ENCODE measurements around the gene GPR22. TPM values are rescaled to one million over a fixed set of nuclear protein-coding genes. Genes with fewer than 3 reads are reported as not detected.

Gene GPR22
- total and polyA plus RNA-seq, 7 experiments from 2014 or later, result 0.17 to 0.20 TPM; not detected in 5

GRCh38 chr7:107492875-107493274 is 23.0 kb downstream of the GPR22 start:
- no peaks in the 10 kb centered on the region for H3K4me1 ChIP-seq (ENCODE audit: control insufficient read depth in 2 of 2, insufficient read depth in 2 of 2, low read length in 2 of 2)
- peaks cover 5 to 50% (median 23%) of the 10 kb centered on the region in 5 donors for H3K36me3 Mint-ChIP-seq
- ChIA-PET POLR2A (no interaction called here), CTCF (no interaction called here)
- H3K27me3 ChIP-seq (ENCODE audit: control insufficient read depth in 2 of 2, insufficient read depth in 2 of 2, low read length in 2 of 2), result no peaks in the 10 kb centered on the region
- H3K36me3 ChIP-seq (ENCODE audit: control insufficient read depth in 2 of 3, insufficient read depth in 3 of 3, low read length in 3 of 3), result no peaks in the 10 kb centered on the region
- no peak overlapping the region for H3K4me3 ChIP-seq (ENCODE audit: low read length)
- H3K27ac Mint-ChIP-seq, result no peak overlapping the region
- no peaks in the 10 kb centered on the region for H3K27me3 Mint-ChIP-seq
- DNase-seq (no peak), ATAC-seq (no peak)
- H3K4me3 Mint-ChIP-seq, result no peak overlapping the region
- no peaks in the 10 kb centered on the region for H3K9me3 ChIP-seq (ENCODE audit: control insufficient read depth in 2 of 3, low read length in 3 of 3)
- H3K9me3 Mint-ChIP-seq, result peaks cover 0 to 10% (median 2%) of the 10 kb centered on the region in 11 donors
- peaks cover 16 to 68% (median 48%) of the 10 kb centered on the region in 7 donors for H3K4me1 Mint-ChIP-seq
- no peak overlapping the region for H3K27ac ChIP-seq (ENCODE audit: low read depth, low read length)
- intact Hi-C loops (cut with micrococcal nuclease), result loop anchor here in 1 of 2 donors (1.0 kb wide), 1 partner anchor 8 kb away; no protein-coding TSS in a partner anchor

GRCh38 chr7:107494315-107494751 is 24.5 kb downstream of the GPR22 start:
- H3K9me3 Mint-ChIP-seq, result peaks cover 0 to 15% (median 2%) of the 10 kb centered on the region in 11 donors
- no peaks in the 10 kb centered on the region for H3K27me3 Mint-ChIP-seq
- H3K36me3 Mint-ChIP-seq, result peaks cover 5 to 61% (median 33%) of the 10 kb centered on the region in 5 donors
- Histone ChIP-seq H3K27ac (ENCODE audit: low read depth, low read length) (no peak overlapping the region), H3K9me3 (ENCODE audit: control insufficient read depth in 2 of 3, low read length in 3 of 3) (no peaks in the 10 kb centered on the region), H3K4me1 (ENCODE audit: control insufficient read depth in 2 of 2, insufficient read depth in 2 of 2, low read length in 2 of 2) (no peaks in the 10 kb centered on the region), H3K27me3 (ENCODE audit: control insufficient read depth in 2 of 2, insufficient read depth in 2 of 2, low read length in 2 of 2) (no peaks in the 10 kb centered on the region), H3K36me3 (ENCODE audit: control insufficient read depth in 2 of 3, insufficient read depth in 3 of 3, low read length in 3 of 3) (no peaks in the 10 kb centered on the region), H3K4me3 (ENCODE audit: low read length) (no peak overlapping the region)
- no peak overlapping the region for H3K4me3 Mint-ChIP-seq
- H3K27ac Mint-ChIP-seq, result no peak overlapping the region
- intact Hi-C loops (cut with micrococcal nuclease), result no loop called here
- no peak for ATAC-seq
- ChIA-PET CTCF (interaction anchor here (1.1 kb wide), 1 partner anchor 31 kb away, joined by 4 read pairs; no protein-coding TSS in a partner anchor), POLR2A (interaction anchor here (1.2 kb wide), 1 partner anchor 65 kb away, joined by 3 read pairs; no protein-coding TSS in a partner anchor)
- DNase-seq, result no peak
- peaks cover 14 to 78% (median 48%) of the 10 kb centered on the region in 7 donors for H3K4me1 Mint-ChIP-seq

- DNase-seq (no peak), ATAC-seq (no peak)
- Mint-ChIP-seq H3K9me3 (peaks cover 0 to 15% (median 2%) of the 10 kb centered on the region in 11 donors), H3K27ac (peak overlapping the region in 1 of 9 donors; percentile 48), H3K27me3 (no peaks in the 10 kb centered on the region), H3K4me1 (peaks cover 13 to 78% (median 51%) of the 10 kb centered on the region in 7 donors), H3K4me3 (peak overlapping the region in 1 of 10 donors; percentile 8), H3K36me3 (peaks cover 5 to 66% (median 33%) of the 10 kb centered on the region in 5 donors)
- intact Hi-C loops (cut with micrococcal nuclease), result no loop called here
- Histone ChIP-seq H3K36me3 (ENCODE audit: control insufficient read depth in 2 of 3, insufficient read depth in 3 of 3, low read length in 3 of 3) (no peaks in the 10 kb centered on the region), H3K27me3 (ENCODE audit: control insufficient read depth in 2 of 2, insufficient read depth in 2 of 2, low read length in 2 of 2) (no peaks in the 10 kb centered on the region), H3K9me3 (ENCODE audit: control insufficient read depth in 2 of 3, low read length in 3 of 3) (no peaks in the 10 kb centered on the region), H3K4me3 (ENCODE audit: low read length) (no peak overlapping the region), H3K27ac (ENCODE audit: low read depth, low read length) (no peak overlapping the region), H3K4me1 (ENCODE audit: control insufficient read depth in 2 of 2, insufficient read depth in 2 of 2, low read length in 2 of 2) (no peaks in the 10 kb centered on the region)
- ChIA-PET CTCF (no interaction called here), POLR2A (interaction anchor here (1.2 kb wide), 1 partner anchor 64 kb away, joined by 3 read pairs; no protein-coding TSS in a partner anchor)
These were observed 25.0 kb downstream of the GPR22 start for GRCh38 chr7:107494884-107495283.

GRCh38 chr7:107495516-107495915 is 25.7 kb downstream of the GPR22 start:
- no peak overlapping the region for H3K4me3 ChIP-seq (ENCODE audit: low read length)
- H3K9me3 Mint-ChIP-seq, result peaks cover 0 to 15% (median 2%) of the 10 kb centered on the region in 11 donors
- peaks cover 9 to 71% (median 46%) of the 10 kb centered on the region in 7 donors for H3K4me1 Mint-ChIP-seq
- H3K4me1 ChIP-seq (ENCODE audit: control insufficient read depth in 2 of 2, insufficient read depth in 2 of 2, low read length in 2 of 2), result no peaks in the 10 kb centered on the region
- H3K27me3 Mint-ChIP-seq, result no peaks in the 10 kb centered on the region
- CTCF ChIA-PET, result interaction anchor here (0.6 kb wide), 2 partner anchors 299 to 884 kb away, joined by 3 to 4 read pairs; no protein-coding TSS in a partner anchor
- POLR2A ChIA-PET, result interaction anchor here (0.6 kb wide), 1 partner anchor 9 kb away, joined by 3 read pairs; no protein-coding TSS in a partner anchor
- H3K36me3 Mint-ChIP-seq, result peaks cover 5 to 67% (median 28%) of the 10 kb centered on the region in 5 donors
- no peaks in the 10 kb centered on the region for H3K36me3 ChIP-seq (ENCODE audit: control insufficient read depth in 2 of 3, insufficient read depth in 3 of 3, low read length in 3 of 3)
- no peak overlapping the region for H3K27ac ChIP-seq (ENCODE audit: low read depth, low read length)
- no peak for ATAC-seq
- H3K9me3 ChIP-seq (ENCODE audit: control insufficient read depth in 2 of 3, low read length in 3 of 3), result no peaks in the 10 kb centered on the region
- no peak overlapping the region for H3K27ac Mint-ChIP-seq
- intact Hi-C loops (cut with micrococcal nuclease), result no loop called here
- H3K4me3 Mint-ChIP-seq, result peak overlapping the region in 1 of 10 donors; percentile 8
- no peak for DNase-seq
- no peaks in the 10 kb centered on the region for H3K27me3 ChIP-seq (ENCODE audit: control insufficient read depth in 2 of 2, insufficient read depth in 2 of 2, low read length in 2 of 2)

GRCh38 chr7:107499731-107500130 is 29.9 kb downstream of the GPR22 start:
- ChIA-PET CTCF (no interaction called here), POLR2A (no interaction called here)
- Histone ChIP-seq H3K27ac (ENCODE audit: low read depth, low read length) (no peak overlapping the region), H3K4me1 (ENCODE audit: control insufficient read depth in 2 of 2, insufficient read depth in 2 of 2, low read length in 2 of 2) (no peaks in the 10 kb centered on the region), H3K27me3 (ENCODE audit: control insufficient read depth in 2 of 2, insufficient read depth in 2 of 2, low read length in 2 of 2) (no peaks in the 10 kb centered on the region), H3K36me3 (ENCODE audit: control insufficient read depth in 2 of 3, insufficient read depth in 3 of 3, low read length in 3 of 3) (no peaks in the 10 kb centered on the region), H3K4me3 (ENCODE audit: low read length) (no peak overlapping the region), H3K9me3 (ENCODE audit: control insufficient read depth in 2 of 3, low read length in 3 of 3) (no peaks in the 10 kb centered on the region)
- Mint-ChIP-seq H3K27me3 (no peaks in the 10 kb centered on the region), H3K9me3 (peaks cover 0 to 15% (median 2%) of the 10 kb centered on the region in 11 donors), H3K27ac (no peak overlapping the region), H3K36me3 (peaks cover 0 to 49% (median 33%) of the 10 kb centered on the region in 5 donors), H3K4me3 (no peak overlapping the region), H3K4me1 (peaks cover 9 to 56% (median 37%) of the 10 kb centered on the region in 7 donors)
- intact Hi-C loops (cut with micrococcal nuclease), result loop anchor here in 1 of 2 donors (2.0 kb wide), 1 partner anchor 15 kb away; no protein-coding TSS in a partner anchor
- ATAC-seq (no peak), DNase-seq (no peak)

GRCh38 chr7:107501593-107501992 is 31.7 kb downstream of the GPR22 start:
- Histone ChIP-seq H3K27ac (ENCODE audit: low read depth, low read length) (no peak overlapping the region), H3K27me3 (ENCODE audit: control insufficient read depth in 2 of 2, insufficient read depth in 2 of 2, low read length in 2 of 2) (no peaks in the 10 kb centered on the region), H3K9me3 (ENCODE audit: control insufficient read depth in 2 of 3, low read length in 3 of 3) (no peaks in the 10 kb centered on the region), H3K4me1 (ENCODE audit: control insufficient read depth in 2 of 2, insufficient read depth in 2 of 2, low read length in 2 of 2) (no peaks in the 10 kb centered on the region), H3K36me3 (ENCODE audit: control insufficient read depth in 2 of 3, insufficient read depth in 3 of 3, low read length in 3 of 3) (peaks cover 0 to 5% (median 5%) of the 10 kb centered on the region in 3 experiments), H3K4me3 (ENCODE audit: low read length) (no peak overlapping the region)
- POLR2A ChIA-PET, result no interaction called here
- Mint-ChIP-seq H3K4me1 (peaks cover 6 to 48% (median 26%) of the 10 kb centered on the region in 7 donors), H3K27ac (peak overlapping the region in 1 of 9 donors; percentile 36), H3K27me3 (no peaks in the 10 kb centered on the region), H3K9me3 (peaks cover 0 to 11% (median 0%) of the 10 kb centered on the region in 11 donors), H3K36me3 (peaks cover 0 to 46% (median 33%) of the 10 kb centered on the region in 5 donors), H3K4me3 (no peak overlapping the region)
- DNase-seq, result peak in 1 of 9 donors; percentile 4
- ATAC-seq, result peak; percentile 50
- intact Hi-C loops (cut with micrococcal nuclease), result loop anchor here (1.0 to 2.0 kb wide), 3 partner anchors 8 to 708 kb away; no protein-coding TSS in a partner anchor
- CTCF ChIA-PET, result interaction anchor here (0.6 kb wide), 1 partner anchor 59 kb away, joined by 3 read pairs; no protein-coding TSS in a partner anchor
